SK-N-DZ (cell line): ENCODE data around the gene PDGFC.

Experiments used
- DNase-seq: peaks from one replicate; pipeline ENCODE4 v3.0.0-alpha.2; 2015; ENCODE audit warnings: low spot score

PDGFC gene

DNA sequence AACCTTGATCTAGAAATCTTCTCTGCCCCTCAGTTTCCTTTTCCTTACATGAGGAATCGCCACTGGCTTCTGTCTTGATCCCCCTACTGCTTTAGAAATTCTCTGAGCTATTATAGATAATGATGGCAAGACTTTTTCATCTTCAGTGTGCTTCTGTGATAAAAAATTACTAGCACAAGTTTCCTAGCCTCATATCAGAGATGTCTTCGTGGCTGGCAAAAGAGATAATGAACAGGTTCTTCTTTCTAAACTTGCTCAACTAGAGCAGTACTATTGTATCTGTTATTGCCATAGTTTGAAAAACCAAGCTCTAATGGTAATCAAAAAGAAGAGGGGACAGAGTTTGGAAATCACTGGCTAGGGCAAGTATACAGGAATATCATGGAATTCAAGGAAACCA lies 4.1 kb upstream of the PDGFC start:
- DNase-seq: no peak

DNA sequence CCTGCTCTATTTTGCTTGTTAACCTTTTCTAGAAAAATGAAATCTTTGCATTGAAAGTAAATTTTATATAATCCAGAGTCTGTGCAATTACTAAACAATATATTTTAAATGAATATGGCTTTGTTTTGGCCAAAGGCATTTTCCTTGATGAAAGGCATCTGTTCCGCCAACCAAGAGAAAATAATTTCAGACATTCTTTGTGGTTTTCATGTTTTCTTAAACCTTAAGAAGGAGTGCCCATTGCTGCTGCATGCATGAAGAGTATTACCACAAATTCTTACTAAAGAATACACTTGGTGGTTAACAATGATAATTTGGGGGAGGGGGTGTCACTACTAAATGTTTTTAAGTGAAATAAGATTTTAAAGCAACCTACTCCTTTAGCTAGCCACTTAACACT lies 2.7 kb upstream of the PDGFC start:
- DNase-seq: no peak

DNA sequence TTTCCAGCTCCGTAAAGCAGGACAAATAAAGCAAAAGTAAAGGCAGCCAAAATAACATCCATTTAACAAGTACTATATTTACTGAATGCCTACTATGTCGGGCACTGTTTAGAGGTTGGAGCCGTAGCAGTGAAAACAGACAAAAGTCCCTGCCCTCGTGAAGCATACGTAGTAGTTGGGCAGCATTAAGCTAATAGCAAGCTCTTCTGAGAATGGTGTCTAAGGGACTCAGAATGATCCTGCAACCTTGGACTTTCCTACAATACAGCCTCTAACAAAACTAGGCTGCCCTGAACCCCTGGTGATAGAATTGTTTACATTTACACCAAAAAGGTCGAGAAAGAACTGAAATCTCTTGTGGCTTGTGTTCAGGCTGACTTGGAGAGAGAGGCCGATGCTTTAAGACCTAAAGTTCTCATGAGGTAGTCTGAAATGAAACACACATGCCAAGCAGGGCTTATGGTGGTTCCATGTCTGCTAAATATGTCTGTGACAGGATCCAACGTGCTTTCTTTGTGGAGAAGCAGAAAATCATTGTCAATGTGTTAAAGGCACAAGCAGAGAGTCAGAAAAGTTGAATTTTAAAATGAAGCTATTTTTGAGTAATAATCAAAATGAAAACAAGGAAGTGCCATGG lies 898 bp upstream of the PDGFC start:
- no peak for DNase-seq

DNA sequence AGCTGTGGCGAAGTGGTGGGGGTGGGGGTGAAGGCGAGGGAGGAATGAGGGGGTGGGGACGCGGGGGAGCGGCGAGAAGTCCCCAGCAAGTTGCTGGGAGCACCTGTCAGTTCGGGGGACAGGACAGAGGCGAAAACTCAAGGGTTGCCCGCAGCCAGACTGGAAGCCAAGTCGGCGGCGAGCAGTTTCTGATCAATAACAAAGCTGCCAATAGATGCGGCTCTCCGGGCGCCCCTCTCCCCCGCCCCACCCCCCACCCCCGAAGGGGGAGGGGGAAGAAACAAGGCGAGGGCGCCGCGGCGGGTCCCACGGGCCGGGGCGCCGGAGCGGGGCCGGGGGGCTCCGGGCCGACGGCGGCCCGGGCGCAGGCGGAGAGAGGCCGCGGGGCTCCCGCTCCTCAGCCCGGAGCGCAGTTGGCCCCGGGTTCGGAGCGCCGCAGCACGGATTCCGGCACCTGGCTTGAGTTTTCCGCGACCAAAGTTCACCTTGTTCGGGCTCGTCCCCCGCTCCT lies 379 bp downstream of the PDGFC start:
- no peak for DNase-seq

DNA sequence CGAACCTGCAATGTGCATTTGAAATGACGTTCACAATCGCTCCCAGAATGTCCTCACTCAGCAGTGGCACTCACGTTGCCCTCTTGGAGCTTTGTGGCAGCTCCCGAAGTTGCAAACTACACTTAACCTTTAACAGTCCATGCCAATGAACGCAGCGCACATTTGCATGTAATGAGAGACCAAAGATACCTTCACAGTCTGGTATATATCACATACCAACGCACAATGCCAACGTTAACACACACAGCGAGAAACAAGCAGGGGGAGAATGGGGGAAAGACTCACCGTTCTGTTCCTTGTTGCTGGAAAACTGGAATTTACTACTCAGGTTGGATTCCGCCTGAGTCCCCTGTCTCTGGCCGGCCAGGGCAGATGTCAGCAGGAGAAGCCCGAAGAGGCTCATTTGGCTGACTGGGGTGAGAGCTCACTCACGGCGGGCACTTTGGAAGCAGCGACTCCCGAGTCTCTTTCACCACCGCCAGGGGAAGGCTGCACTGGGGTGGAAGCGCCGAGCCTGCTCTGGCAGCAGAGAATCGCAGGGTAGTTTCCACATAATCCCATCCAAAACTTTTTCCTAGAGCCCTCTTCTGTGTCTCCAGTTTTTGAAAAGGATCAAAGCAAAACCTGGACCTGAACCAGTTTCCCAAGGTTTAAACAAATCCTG lies 966 bp downstream of the PDGFC start:
- peak; percentile 30 for DNase-seq

DNA sequence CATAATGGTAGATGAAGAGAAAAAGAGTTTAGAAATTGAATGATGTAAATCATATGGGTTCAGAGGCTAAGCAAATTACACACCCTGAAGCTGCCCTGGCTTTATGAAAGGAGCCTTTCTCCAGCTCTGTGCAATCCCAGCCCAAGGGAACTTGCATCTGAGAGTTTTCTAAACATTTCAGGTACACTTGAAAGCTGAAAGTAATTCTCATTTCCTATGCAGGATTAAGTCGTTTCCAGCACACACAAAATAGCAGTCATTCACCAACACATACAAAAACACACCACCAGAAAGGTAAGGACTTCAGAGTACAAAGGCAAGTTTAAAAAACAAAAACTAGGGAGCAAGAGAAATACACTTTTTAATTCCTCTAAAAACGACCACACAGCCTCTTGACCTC lies 1.7 kb downstream of the PDGFC start:
- no peak for DNase-seq

DNA sequence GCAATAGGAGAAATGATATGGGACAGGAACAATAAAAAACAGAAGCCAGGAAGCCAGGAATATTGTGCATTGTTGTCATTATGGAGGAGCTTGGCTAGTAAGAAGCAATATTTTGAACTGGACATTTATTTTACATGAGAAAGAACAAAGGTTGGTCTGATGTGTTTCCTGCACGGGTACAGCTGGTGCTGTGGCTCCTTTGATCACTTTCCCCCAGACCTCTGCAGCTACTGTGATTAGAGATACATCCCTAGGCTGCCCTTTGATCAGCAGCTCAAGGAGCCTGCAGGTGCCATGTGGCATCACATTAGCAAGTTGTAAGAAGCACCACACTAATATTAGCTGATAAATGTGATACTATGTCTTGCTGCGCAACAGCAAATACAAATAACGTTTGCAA lies 2.5 kb downstream of the PDGFC start:
- DNase-seq: no peak

DNA sequence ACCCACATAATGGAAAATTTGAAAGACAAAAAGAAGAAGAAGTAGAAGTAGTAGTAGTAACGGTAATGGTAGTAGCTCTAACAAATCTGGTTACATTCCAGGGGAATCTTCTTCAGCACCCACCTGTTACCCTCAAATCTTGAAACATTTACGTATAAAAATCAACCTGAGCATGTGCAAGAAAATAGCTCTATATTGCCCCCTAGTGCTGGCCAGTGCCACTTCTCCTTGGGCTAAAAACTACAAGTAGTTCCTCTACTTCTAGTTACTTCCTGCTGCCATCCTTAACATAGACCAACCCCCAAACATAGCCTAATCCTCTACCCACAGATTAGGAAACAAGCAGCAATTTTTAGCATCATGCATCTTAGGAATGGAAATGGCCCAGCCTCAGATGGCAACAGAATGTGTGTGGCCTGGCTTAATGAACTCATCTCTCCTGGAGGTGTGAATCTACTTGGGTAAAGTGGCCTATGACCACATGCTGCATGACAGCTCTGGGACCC lies 3.1 kb downstream of the PDGFC start:
- DNase-seq: peak; percentile 37

DNA sequence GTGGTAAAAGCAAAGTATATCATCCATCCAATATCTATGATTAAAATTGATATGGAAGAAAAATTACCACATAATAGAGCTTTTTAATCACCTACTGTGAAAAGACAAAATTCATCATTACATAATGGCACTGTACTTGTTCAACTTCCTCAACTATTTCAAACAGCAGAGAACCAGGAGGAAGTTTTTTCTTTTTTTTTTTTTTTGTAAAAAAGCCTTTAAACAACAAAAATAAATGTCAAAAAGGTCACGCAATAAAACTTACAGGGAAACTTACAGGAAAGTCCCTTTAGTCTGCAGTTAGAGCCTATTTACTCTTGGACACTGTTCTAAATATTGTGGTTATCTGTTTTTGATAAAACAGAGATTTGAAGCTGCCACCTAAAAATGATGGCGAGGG lies 4.8 kb downstream of the PDGFC start:
- DNase-seq: no peak

DNA sequence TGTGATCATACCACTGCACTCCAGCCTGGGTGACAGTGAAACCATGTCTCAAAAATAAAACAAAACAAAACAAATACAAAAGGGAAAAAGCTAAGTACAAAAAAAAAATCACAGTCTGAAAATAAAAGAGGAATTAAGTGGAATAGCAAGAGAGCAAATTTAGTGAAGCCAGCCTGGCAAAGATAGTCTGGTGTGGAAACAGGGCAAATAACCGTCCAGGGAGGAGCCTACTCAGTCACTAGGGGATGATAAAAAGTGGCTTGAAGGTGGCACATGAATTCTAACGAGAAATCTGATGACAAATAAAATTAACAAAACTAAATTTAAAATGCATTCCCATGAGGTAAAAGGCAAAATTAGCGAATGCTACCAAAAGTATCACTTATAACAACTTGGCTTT lies 8.2 kb downstream of the PDGFC start:
- no peak for DNase-seq

DNA sequence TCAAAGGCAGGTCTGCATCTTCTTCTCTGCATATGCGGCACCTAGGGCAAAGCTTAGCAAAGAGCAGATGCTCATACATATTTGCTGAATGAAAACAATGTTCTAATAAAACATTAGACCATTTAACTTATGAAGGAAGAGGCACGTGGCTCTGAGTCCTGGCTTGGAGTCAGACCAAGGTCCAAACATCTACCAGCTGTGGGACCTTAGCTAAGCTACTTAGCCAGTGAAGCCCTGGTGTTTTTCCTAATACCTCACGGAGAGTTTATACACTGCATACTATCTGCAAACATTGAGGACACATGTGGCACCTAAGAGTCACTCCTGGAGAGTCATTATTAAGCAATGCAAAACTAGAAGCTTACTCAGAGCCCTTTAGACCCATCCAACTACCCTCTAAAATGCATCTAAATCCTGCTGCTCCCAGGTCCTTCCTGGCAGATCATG lies 9.0 kb downstream of the PDGFC start:
- no peak for DNase-seq

DNA sequence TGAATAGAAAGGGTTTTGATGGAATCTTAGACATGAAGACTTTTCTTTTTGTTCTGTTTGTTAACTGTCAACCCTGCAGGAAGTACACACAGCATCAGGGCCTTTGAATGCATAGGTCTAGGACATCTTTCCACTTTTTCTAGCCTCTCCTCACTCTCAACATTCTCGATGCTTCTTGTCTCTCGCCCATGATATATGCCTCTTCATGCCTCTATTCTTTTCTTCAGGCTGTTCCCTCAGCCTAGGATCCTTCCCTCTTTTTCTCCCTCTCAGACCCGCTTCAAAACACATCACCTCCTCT lies 9.6 kb downstream of the PDGFC start:
- no peak for DNase-seq

DNA sequence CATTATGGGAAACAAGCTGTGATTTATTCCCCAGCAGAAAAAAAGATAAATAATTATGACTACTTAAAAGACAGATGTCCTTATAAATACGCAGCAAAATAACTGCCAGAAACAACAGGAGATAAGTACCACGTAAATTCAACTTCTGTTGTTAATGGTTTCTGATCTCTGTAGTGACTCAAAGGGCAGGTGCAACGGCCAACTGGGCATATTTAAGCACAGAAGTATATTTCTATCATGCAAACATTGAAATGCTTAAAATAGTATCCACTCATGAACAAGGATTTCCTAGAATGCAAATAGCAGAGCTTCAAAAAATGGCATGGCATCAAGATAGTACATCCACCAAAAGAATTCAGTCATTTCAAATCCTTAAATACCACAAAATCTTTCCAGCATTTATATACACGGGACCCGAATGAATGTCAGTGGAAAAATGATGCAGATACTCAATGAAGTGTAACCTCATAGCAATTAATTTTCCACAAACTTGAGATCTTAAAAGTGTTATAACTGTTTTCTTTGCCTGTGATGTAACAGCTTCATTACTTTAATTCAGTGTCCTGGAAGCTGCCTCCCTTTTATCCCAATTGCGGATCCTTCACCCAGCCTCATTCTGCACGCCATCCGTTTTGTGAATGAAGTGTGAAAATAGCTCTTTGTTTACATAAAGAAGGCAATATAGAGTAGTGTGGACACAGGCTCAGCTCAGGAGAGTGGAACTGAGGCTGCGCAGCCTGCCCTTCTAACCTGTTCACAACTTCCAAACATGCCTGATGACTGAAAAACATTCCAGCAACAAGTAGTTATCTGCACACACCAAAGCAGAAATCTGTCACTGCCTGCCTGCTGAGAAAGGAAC lies 10.2 kb downstream of the PDGFC start:
- no peak for DNase-seq

DNA sequence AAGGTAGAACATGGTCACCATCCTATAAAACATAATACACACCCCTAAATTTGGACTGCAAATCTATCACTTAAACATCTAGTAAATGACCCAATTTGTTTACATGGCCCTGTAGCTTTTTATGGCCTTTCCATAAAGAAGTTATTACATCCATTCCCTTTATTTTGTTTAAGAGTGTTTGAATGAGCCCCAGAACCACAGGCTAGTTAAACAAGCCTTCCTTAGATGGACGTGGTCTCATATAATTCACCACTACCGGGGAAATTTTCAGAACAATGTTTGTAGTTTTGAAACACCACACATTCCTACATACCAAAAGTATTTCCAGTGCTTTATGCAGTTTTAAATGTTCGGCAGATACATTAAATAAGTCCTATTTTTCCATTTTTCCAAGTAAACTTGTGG lies 12.3 kb downstream of the PDGFC start:
- DNase-seq: no peak

DNA sequence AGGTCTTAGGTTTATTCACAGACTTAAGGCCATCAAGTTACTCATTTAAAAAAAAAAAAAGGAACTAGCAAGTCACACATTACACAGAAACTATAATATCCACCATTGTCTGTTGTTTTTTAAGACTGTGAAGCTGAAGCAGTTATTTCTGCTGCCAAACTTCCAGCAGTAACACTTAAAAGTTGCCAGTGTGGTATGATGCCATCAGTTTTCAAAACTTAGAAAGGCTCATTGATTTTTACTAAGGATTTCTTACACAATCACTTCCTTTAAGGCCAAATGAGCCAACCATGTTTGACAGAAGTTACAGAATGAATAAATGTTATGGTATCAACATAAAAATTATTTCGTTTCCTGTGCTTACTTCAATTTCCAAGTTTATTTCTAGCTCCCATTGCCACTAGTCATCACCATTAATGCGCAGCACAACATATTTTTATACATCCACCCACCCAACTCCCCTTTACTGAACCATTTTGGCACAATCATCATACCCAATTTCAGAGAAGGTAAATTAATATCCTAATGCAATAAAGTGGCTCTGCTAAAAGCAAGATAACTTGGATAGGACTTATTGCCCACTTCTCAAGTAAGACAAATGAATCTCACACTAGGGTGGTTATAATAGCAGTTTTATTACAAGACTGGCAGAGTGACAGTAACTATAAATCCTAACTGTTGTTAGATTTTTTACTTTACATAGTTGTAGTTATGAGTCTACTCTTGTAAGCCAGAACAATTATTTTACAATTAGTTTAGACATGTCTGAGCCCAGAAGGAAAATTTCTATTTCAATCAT lies 13.1 kb downstream of the PDGFC start:
- DNase-seq: no peak

DNA sequence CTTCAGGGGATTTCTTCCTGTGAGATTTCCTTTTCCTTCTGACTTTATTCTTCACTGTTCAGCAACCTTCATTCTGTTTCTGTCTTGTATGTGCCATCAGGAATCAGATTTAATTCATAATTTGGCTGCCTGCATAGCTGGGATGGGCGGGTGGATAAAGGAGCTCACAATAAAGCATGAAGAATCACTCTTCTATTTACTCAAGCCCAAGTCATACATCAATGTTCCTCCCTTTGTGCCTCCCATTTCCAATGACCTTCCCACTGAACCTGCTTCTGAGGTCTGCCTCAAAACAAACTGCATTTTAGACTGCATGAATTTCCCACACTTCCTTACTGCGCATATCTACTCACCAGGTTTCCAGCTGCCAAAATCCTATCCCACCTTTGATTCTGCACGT lies 14.0 kb downstream of the PDGFC start:
- DNase-seq: no peak

DNA sequence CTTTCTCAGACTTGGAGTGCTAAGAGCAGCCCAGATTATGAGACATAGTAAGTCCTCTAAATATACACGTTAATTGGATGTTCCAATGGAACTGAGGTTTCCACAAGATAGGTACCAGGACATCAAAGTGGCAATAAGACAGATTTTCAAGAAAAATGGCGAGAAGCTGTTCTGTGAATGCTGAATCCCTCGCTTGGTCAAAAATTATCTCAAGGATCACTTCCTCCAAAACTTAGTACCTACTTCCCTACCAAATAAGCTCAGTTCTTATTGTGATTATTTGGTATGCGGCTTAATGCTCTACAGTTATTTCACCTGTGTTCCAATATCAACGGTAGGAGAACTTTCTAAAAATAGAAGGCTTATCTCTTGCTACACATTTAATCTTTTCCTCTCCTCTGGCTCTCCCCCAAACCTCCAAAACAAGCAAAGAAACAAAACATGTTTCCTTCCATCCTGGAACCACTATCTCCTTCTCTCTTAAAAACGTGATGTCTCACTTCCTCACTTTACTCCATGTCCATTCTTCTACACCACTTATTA lies 14.7 kb downstream of the PDGFC start:
- no peak for DNase-seq

DNA sequence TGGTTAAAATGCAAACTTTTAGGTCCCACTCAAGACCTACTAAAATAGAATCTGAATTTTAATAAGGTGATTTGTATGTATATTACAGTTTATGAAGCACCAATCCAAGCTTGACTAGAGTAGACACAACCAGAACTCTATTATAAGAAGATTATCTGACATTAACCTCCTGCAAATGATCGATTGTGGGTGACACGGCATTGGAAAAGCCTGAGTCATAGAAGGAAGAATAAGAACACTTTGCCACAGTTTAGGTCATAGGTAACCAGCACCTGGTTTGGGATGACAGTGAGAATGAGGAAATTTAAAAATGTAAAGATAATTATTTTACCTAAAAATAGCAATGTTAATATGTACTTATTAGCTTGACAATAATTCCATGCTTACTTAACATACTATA lies 15.2 kb downstream of the PDGFC start:
- no peak for DNase-seq

DNA sequence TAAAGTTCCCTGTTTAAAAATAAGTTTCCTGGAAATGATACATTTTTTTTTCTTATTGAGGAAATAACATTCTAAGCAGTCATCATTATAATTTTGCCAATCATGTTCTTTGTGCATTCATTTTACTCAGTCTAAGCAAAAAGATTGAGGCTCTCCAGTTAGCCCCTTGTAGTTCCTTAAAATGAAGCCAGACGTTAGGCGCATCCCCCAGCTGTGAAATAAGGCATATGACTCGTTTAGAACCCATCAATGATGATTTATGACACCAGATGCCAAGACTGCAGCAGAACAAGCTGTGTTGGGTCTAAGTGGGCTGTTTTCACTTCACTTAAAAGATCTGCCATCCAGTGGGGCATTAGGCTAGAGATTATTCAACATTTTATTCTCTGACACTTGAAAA lies 17.0 kb downstream of the PDGFC start:
- DNase-seq: no peak

DNA sequence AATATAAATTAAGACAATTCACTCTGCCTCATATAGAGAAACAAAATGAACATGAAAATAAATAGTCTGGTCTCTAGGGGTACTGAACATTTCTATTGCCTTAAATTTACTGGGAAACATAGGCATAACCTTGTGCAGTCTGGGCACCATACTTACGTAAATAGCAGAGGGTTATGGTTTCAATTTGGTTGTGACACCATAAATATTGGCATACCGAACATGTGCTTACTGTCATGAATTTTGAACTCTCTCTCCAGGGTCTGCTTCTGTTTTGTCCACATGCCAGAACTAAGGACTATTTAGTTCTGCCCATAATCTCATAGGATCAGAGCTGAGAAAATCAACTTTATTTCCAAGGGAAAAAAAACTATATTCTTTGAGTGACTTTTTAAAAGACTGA lies 17.6 kb downstream of the PDGFC start:
- DNase-seq: no peak

DNA sequence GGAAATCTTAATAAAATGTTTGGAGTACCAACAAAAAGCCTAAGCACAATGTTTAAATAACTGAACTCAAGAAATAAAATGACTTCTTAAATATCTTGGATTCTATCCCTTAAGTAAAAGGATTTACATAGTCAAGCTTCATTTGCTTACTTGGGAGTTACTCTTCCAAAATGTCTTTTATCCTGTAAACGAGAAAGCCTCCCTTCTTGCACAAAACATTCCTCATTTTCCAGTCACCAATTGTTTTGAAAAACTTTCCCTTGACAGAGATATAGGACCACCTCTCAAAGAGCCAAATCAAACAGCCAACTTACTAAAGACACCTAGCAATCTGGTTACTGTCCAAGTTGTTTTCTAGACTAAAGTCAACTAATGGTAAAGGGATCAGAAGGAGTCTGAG lies 18.6 kb downstream of the PDGFC start:
- DNase-seq: no peak
